ENCODE data around the gene PROM1. TPM values are rescaled to one million over a fixed set of nuclear protein-coding genes. Genes with fewer than 3 reads are reported as not detected.
A peak's percentile ranks its signal among the peaks of the same experiment; 100 is the strongest.

The PROM1 gene
- total and polyA plus RNA-seq, 2 of the 4 experiments (the other 2 are of a cell fraction) = not detected

DNA sequence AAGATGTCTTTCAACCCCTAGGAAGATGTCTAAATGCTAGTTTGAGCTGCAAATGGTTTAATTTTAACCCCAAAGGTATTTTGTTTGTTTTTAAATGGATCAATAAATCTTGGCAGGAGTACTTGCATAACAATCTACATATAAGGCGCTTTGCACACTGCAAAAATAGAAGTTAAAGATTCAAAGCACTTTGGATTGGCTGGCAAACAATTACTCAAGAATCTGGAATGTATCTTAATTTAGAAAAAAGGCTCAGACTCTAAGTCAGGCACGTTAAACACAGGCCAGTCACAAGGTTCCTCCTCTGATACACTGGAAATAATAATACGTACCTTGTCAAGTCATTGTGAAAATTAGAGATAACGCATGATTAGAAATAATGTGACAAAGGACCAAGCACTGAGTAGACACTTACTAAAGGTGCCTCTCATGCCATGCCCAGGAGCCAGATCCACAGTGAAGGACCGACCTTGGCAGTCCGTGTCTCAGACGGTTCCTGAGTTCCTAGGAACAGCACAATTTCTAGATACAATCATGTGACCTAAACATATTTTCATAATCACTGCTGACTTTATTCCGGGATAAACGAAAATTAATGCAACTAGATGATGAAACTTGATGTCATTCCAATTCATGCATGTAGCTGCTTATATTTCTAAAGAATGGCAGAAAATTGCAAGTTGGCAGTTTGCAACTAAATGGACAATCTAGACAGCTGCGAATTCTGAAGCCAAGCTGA, 49.6 kb downstream of the PROM1 start:
- H3K18ac ChIP-seq (ENCODE audit: low read depth, low read length) = peak overlapping the region; percentile 59
- H4K20me1 ChIP-seq (ENCODE audit: insufficient read depth, low read length) = no peaks in the 10 kb centered on the region
- H3K9me1 ChIP-seq (ENCODE audit: insufficient read depth, low read length) = no peaks in the 10 kb centered on the region
- H3K4me2 ChIP-seq (ENCODE audit: low read depth, low read length) = peak overlapping the region; percentile 29; the same call in 1 of the 2 replicates
- H3K79me1 ChIP-seq (ENCODE audit: low read depth in 1 of 2, low read length in 2 of 2) = no peaks in the 10 kb centered on the region
- in situ Hi-C loops (cut with MboI; ENCODE audit: low sequenced_read_pairs) (loop anchor here (5.0 kb wide), 1 partner anchor 233 kb away; no protein-coding TSS in a partner anchor), intact Hi-C loops (cut with micrococcal nuclease) (no loop called here), dilution Hi-C loops (cut with HindIII; ENCODE audit: low sequenced_read_pairs, unreplicated experiment) (no loop called here)
- DNase-seq (peak; percentile 47), ATAC-seq (ENCODE audit: low read depth) (peak; percentile 63)
- H3K4me1 ChIP-seq (ENCODE audit: control insufficient read depth, insufficient read depth, low read length) = peaks cover 4% of the 10 kb centered on the region; the same call in 1 of the 2 replicates
- H3K9me3 ChIP-seq (ENCODE audit: control insufficient read depth, insufficient read depth, low read length) = no peaks in the 10 kb centered on the region
- H3K56ac ChIP-seq (ENCODE audit: extremely low read depth, insufficient read depth, low read length) = no peak overlapping the region
- H3K36me3 ChIP-seq (ENCODE audit: control insufficient read depth, insufficient read depth, low read length) = no peaks in the 10 kb centered on the region
- no peak overlapping the region for H2AFZ ChIP-seq (replicated peaks; ENCODE audit: low read length, poor library complexity)
- H3K4ac ChIP-seq (ENCODE audit: low read depth, low read length) = peak overlapping the region; percentile 76
- H3K14ac ChIP-seq (replicated peaks; ENCODE audit: low read depth, low read length) = no peak overlapping the region; the same call in 1 of the 2 replicates
- peak overlapping the region; percentile 30; the same call in 1 of the 2 replicates for H3K27ac ChIP-seq (ENCODE audit: insufficient read depth, low read length)
- 36% methylated on average over 2 of the region's 10 CpGs; no CpG with 5 or more reads in 1 of the 2 experiments for WGBS, 2 experiments (ENCODE audit: extremely low coverage in 2 of 2, insufficient read length in 1 of 2)
- no peak overlapping the region for H3K4me3 ChIP-seq (ENCODE audit: insufficient read depth, low read depth, low read length)
- POLR2A ChIA-PET (ENCODE audit: unreplicated experiment) = no interaction called here
- H3K23ac ChIP-seq (ENCODE audit: low read depth, low read length) = peak overlapping the region; percentile 37; the same call in 1 of the 2 replicates
- 0 out of 3 replicates have a peak overlapping the region, but pooled peaks have one; percentile 1 for H2BK15ac ChIP-seq (ENCODE audit: low read depth, low read length)
- peak overlapping the region; percentile 52; the same call in 1 of the 2 replicates for H4K5ac ChIP-seq (ENCODE audit: low read depth, low read length)
- peak overlapping the region in 1 of 2 experiments; percentile 69; a peak in 2 of 4 replicates for H4K8ac ChIP-seq (ENCODE audit: low read depth in 2 of 2, low read length in 2 of 2)
- no TSS peak for BruUV-seq (replicated peaks)
- H4K91ac ChIP-seq (ENCODE audit: insufficient read depth, low read depth, low read length) = peak overlapping the region; percentile 84; the same call in 1 of the 2 replicates
- CTCF ChIA-PET = interaction anchor here (0.6 to 0.7 kb wide), 2 partner anchors 29 to 1214 kb away, joined by 3 read pairs; no protein-coding TSS in a partner anchor
- peak overlapping the region; percentile 87 for H2BK120ac ChIP-seq (ENCODE audit: low read depth, low read length)
- H2AK9ac ChIP-seq (replicated peaks; ENCODE audit: low read depth, low read length, poor library complexity) = no peak overlapping the region
- TF ChIP-seq NFE2L2 (IDR thresholded peaks at IDR 0.05; ENCODE audit: low read depth, low read length) = no peak
- TF ChIP-seq, protein P1, sequence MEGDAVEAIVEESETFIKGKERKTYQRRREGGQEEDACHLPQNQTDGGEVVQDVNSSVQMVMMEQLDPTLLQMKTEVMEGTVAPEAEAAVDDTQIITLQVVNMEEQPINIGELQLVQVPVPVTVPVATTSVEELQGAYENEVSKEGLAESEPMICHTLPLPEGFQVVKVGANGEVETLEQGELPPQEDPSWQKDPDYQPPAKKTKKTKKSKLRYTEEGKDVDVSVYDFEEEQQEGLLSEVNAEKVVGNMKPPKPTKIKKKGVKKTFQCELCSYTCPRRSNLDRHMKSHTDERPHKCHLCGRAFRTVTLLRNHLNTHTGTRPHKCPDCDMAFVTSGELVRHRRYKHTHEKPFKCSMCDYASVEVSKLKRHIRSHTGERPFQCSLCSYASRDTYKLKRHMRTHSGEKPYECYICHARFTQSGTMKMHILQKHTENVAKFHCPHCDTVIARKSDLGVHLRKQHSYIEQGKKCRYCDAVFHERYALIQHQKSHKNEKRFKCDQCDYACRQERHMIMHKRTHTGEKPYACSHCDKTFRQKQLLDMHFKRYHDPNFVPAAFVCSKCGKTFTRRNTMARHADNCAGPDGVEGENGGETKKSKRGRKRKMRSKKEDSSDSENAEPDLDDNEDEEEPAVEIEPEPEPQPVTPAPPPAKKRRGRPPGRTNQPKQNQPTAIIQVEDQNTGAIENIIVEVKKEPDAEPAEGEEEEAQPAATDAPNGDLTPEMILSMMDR (conservative IDR thresholded peaks at IDR 0.05; ENCODE audit: low read depth, low read length) = no peak
- no peak for TF ChIP-seq CHD1 (IDR thresholded peaks at IDR 0.05; ENCODE audit: low read depth, low read length)
- TF ChIP-seq RFX5 (IDR thresholded peaks at IDR 0.05; ENCODE audit: low read depth, low read length) = no peak
- no peak for TF ChIP-seq BHLHE40 (IDR thresholded peaks at IDR 0.05; ENCODE audit: low read depth, low read length)
- no peak for TF ChIP-seq SMC3 (IDR thresholded peaks at IDR 0.05; ENCODE audit: low read depth, low read length)
- H2BK5ac ChIP-seq (ENCODE audit: low read depth, low read length, poor library complexity, severe bottlenecking) = peak overlapping the region; percentile 54
- no peak overlapping the region for H2AK5ac ChIP-seq (ENCODE audit: low read depth, low read length)
- no peak overlapping the region for H3K9ac ChIP-seq (ENCODE audit: low read depth, low read length)
- H2BK20ac ChIP-seq (ENCODE audit: low read depth, low read length) = peak overlapping the region; percentile 90
- H3K27me3 ChIP-seq (ENCODE audit: control insufficient read depth, insufficient read depth, low read length) = no peaks in the 10 kb centered on the region
